K562 (cell line): ENCODE data around the gene GPX5. TPM values are rescaled to one million over a fixed set of nuclear protein-coding genes. Genes with fewer than 3 reads are reported as not detected.
A peak's percentile ranks its signal among the peaks of the same experiment; 100 is the strongest.

Experiments
- ZNF311 ChIP-seq: fragments of 250-450 bp; sonication (Bioruptor Pico); IDR thresholded peaks from 2 replicates; pipeline ENCODE4 v1.4.0; 2020; ENCODE audit warnings: mild to moderate bottlenecking, moderate library complexity
- polyA plus RNA-seq, 8 experiments: library from polyadenylated mRNA; depleted of rRNA in 4 of 8; stranded (reverse) in 5 of 8; unstranded in 3 of 8; fragments of >200 nt; fragmentation: Nextera tagmentation in 2 of 8; fragmentation: Illumina TruSeq in 1 of 8; extraction: Ambion mirVana in 2 of 8; extraction: Trizol in 1 of 8; gene quantifications; 2 replicates each; pipeline versions ENCODE4 v1.2.1 to v1.2.3, GENCODE V29; 2011 to 2014; ENCODE audit warnings: inconsistent platforms in 1 of 8, missing spikeins in 1 of 8
- total RNA-seq, 7 experiments: library from RNA; depleted of rRNA in 6 of 7; stranded (reverse); fragments of >200 nt in 6 of 7; fragmentation: Illumina TruSeq in 2 of 7; extraction: Trizol in 2 of 7; gene quantifications; 2 replicates each; pipeline versions ENCODE4 v1.2.1 to v1.2.3, GENCODE V29; 2011 to 2021; ENCODE audit warnings: low replicate concordance in 1 of 7
- TF ChIP-seq, protein P1 (sequence below): fragments of 200-600 bp; sonication (generic); IDR thresholded peaks from one replicate; pipeline ENCODE4 v1.6.1; 2012; ENCODE audit warnings: mild to moderate bottlenecking, low read depth, low read length, inconsistent platforms

GPX5 gene
- total and polyA plus RNA-seq, 9 of the 15 experiments (the other 6 are each of a cell fraction or from before 2014, with no cell fraction given): 0.07 to 0.18 (median 0.15) TPM; not detected in 6

DNA sequence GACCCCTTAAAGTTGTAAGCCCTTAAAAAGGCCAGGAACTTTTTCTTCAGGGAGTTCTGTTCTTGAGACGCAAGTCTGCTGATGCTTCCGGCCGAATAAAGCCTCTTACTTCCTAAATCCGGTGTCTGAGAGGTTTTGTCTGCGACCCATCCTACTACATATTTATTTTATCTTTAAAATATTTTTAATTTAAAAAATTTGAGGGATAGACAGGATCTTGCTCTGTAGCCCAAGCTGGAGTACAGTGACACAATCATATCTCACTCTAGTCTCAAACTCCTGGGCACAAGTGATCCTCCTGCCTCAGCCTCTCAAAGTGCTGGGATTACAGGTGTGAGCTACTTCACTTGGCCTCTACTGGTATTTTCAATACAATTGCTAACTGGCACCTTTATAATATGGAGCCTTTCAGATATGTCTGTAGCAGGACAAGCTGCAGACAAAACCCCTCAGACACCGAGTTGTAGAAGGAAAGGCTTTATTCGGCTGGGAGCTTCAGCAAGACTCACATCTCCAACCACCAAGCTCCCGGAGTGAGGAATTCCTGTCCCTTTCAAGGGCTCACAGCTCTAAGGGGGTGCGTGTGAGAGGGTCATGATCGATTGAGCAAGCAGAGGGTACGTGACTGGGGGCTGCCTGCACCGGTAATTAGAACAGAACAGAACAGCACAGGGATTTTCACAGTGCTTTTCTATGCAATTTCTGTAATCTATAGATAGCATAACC, 41.0 kb downstream of the GPX5 start (continued):
- TF ChIP-seq, protein P1, sequence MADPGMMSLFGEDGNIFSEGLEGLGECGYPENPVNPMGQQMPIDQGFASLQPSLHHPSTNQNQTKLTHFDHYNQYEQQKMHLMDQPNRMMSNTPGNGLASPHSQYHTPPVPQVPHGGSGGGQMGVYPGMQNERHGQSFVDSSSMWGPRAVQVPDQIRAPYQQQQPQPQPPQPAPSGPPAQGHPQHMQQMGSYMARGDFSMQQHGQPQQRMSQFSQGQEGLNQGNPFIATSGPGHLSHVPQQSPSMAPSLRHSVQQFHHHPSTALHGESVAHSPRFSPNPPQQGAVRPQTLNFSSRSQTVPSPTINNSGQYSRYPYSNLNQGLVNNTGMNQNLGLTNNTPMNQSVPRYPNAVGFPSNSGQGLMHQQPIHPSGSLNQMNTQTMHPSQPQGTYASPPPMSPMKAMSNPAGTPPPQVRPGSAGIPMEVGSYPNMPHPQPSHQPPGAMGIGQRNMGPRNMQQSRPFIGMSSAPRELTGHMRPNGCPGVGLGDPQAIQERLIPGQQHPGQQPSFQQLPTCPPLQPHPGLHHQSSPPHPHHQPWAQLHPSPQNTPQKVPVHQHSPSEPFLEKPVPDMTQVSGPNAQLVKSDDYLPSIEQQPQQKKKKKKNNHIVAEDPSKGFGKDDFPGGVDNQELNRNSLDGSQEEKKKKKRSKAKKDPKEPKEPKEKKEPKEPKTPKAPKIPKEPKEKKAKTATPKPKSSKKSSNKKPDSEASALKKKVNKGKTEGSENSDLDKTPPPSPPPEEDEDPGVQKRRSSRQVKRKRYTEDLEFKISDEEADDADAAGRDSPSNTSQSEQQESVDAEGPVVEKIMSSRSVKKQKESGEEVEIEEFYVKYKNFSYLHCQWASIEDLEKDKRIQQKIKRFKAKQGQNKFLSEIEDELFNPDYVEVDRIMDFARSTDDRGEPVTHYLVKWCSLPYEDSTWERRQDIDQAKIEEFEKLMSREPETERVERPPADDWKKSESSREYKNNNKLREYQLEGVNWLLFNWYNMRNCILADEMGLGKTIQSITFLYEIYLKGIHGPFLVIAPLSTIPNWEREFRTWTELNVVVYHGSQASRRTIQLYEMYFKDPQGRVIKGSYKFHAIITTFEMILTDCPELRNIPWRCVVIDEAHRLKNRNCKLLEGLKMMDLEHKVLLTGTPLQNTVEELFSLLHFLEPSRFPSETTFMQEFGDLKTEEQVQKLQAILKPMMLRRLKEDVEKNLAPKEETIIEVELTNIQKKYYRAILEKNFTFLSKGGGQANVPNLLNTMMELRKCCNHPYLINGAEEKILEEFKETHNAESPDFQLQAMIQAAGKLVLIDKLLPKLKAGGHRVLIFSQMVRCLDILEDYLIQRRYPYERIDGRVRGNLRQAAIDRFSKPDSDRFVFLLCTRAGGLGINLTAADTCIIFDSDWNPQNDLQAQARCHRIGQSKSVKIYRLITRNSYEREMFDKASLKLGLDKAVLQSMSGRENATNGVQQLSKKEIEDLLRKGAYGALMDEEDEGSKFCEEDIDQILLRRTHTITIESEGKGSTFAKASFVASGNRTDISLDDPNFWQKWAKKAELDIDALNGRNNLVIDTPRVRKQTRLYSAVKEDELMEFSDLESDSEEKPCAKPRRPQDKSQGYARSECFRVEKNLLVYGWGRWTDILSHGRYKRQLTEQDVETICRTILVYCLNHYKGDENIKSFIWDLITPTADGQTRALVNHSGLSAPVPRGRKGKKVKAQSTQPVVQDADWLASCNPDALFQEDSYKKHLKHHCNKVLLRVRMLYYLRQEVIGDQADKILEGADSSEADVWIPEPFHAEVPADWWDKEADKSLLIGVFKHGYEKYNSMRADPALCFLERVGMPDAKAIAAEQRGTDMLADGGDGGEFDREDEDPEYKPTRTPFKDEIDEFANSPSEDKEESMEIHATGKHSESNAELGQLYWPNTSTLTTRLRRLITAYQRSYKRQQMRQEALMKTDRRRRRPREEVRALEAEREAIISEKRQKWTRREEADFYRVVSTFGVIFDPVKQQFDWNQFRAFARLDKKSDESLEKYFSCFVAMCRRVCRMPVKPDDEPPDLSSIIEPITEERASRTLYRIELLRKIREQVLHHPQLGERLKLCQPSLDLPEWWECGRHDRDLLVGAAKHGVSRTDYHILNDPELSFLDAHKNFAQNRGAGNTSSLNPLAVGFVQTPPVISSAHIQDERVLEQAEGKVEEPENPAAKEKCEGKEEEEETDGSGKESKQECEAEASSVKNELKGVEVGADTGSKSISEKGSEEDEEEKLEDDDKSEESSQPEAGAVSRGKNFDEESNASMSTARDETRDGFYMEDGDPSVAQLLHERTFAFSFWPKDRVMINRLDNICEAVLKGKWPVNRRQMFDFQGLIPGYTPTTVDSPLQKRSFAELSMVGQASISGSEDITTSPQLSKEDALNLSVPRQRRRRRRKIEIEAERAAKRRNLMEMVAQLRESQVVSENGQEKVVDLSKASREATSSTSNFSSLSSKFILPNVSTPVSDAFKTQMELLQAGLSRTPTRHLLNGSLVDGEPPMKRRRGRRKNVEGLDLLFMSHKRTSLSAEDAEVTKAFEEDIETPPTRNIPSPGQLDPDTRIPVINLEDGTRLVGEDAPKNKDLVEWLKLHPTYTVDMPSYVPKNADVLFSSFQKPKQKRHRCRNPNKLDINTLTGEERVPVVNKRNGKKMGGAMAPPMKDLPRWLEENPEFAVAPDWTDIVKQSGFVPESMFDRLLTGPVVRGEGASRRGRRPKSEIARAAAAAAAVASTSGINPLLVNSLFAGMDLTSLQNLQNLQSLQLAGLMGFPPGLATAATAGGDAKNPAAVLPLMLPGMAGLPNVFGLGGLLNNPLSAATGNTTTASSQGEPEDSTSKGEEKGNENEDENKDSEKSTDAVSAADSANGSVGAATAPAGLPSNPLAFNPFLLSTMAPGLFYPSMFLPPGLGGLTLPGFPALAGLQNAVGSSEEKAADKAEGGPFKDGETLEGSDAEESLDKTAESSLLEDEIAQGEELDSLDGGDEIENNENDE: no peak
- 0 out of 2 replicates have a peak, but pooled peaks have one; percentile 2 for TF ChIP-seq ZNF311
- TF ChIP-seq, all 486 proteins: peak for 29
